Measurements from ENCODE around the gene GPR55.

GPR55 gene

GRCh38 chr2:230879271-230879882, 45.7 kb downstream of the GPR55 start:
- H3K27me3 ChIP-seq (ENCODE audit: low read depth, low read length): no peaks in the 10 kb centered on the region
- H3K9me3 ChIP-seq (ENCODE audit: control insufficient read depth in 1 of 2, low read length in 2 of 2): no peaks in the 10 kb centered on the region
- H3K36me3 ChIP-seq (ENCODE audit: control insufficient read depth in 1 of 2, insufficient read depth in 2 of 2, low read length in 2 of 2): peaks cover 11 to 35% of the 10 kb centered on the region in 2 donors
- H3K4me3 ChIP-seq (ENCODE audit: low read depth in 1 of 2, low read length in 2 of 2): no peak overlapping the region
- no peak overlapping the region for H3K27ac ChIP-seq (ENCODE audit: low read length)
- H3K4me1 ChIP-seq (ENCODE audit: control insufficient read depth in 1 of 2, insufficient read depth in 2 of 2, low read length in 2 of 2): no peaks in the 10 kb centered on the region

- no peaks in the 10 kb centered on the region for H3K9me3 ChIP-seq (ENCODE audit: control insufficient read depth in 1 of 2, low read length in 2 of 2)
- H3K4me1 ChIP-seq (ENCODE audit: control insufficient read depth in 1 of 2, insufficient read depth in 2 of 2, low read length in 2 of 2): no peaks in the 10 kb centered on the region
- H3K4me3 ChIP-seq (ENCODE audit: low read depth in 1 of 2, low read length in 2 of 2): no peak overlapping the region
- H3K27ac ChIP-seq (ENCODE audit: low read length): no peak overlapping the region
- no peaks in the 10 kb centered on the region for H3K27me3 ChIP-seq (ENCODE audit: low read depth, low read length)
- peaks cover 11 to 38% of the 10 kb centered on the region in 2 donors for H3K36me3 ChIP-seq (ENCODE audit: control insufficient read depth in 1 of 2, insufficient read depth in 2 of 2, low read length in 2 of 2)
Observed at GRCh38 chr2:230878599-230879188, 46.3 kb downstream of the GPR55 start.

- Histone ChIP-seq H3K27me3 (ENCODE audit: low read depth, low read length) (no peaks in the 10 kb centered on the region), H3K36me3 (ENCODE audit: control insufficient read depth in 1 of 2, insufficient read depth in 2 of 2, low read length in 2 of 2) (peaks cover 11 to 38% of the 10 kb centered on the region in 2 donors), H3K9me3 (ENCODE audit: control insufficient read depth in 1 of 2, low read length in 2 of 2) (no peaks in the 10 kb centered on the region), H3K4me3 (ENCODE audit: low read depth in 1 of 2, low read length in 2 of 2) (no peak overlapping the region), H3K27ac (ENCODE audit: low read length) (no peak overlapping the region), H3K4me1 (ENCODE audit: control insufficient read depth in 1 of 2, insufficient read depth in 2 of 2, low read length in 2 of 2) (peaks cover 0 to 5% of the 10 kb centered on the region in 2 donors)
Observed at GRCh38 chr2:230877759-230878598, 47.1 kb downstream of the GPR55 start.

- Histone ChIP-seq H3K36me3 (ENCODE audit: control insufficient read depth in 1 of 2, insufficient read depth in 2 of 2, low read length in 2 of 2) (peaks cover 11 to 38% of the 10 kb centered on the region in 2 donors), H3K9me3 (ENCODE audit: control insufficient read depth in 1 of 2, low read length in 2 of 2) (no peaks in the 10 kb centered on the region), H3K4me3 (ENCODE audit: low read depth in 1 of 2, low read length in 2 of 2) (no peak overlapping the region), H3K27ac (ENCODE audit: low read length) (no peak overlapping the region), H3K27me3 (ENCODE audit: low read depth, low read length) (no peaks in the 10 kb centered on the region), H3K4me1 (ENCODE audit: control insufficient read depth in 1 of 2, insufficient read depth in 2 of 2, low read length in 2 of 2) (peaks cover 0 to 13% of the 10 kb centered on the region in 2 donors)
Observed at GRCh38 chr2:230877116-230877758, 47.8 kb downstream of the GPR55 start.

- no peak overlapping the region for H3K4me3 ChIP-seq (ENCODE audit: low read depth in 1 of 2, low read length in 2 of 2)
- peaks cover 11 to 38% of the 10 kb centered on the region in 2 donors for H3K36me3 ChIP-seq (ENCODE audit: control insufficient read depth in 1 of 2, insufficient read depth in 2 of 2, low read length in 2 of 2)
- H3K4me1 ChIP-seq (ENCODE audit: control insufficient read depth in 1 of 2, insufficient read depth in 2 of 2, low read length in 2 of 2): peaks cover 5 to 29% of the 10 kb centered on the region in 2 donors
- no peaks in the 10 kb centered on the region for H3K27me3 ChIP-seq (ENCODE audit: low read depth, low read length)
- no peak overlapping the region for H3K27ac ChIP-seq (ENCODE audit: low read length)
- H3K9me3 ChIP-seq (ENCODE audit: control insufficient read depth in 1 of 2, low read length in 2 of 2): no peaks in the 10 kb centered on the region
Observed at GRCh38 chr2:230875347-230876315, 49.4 kb downstream of the GPR55 start.

- H3K27ac ChIP-seq (ENCODE audit: low read length): no peak overlapping the region
- no peak overlapping the region for H3K4me3 ChIP-seq (ENCODE audit: low read depth in 1 of 2, low read length in 2 of 2)
- no peaks in the 10 kb centered on the region for H3K9me3 ChIP-seq (ENCODE audit: control insufficient read depth in 1 of 2, low read length in 2 of 2)
- no peaks in the 10 kb centered on the region for H3K27me3 ChIP-seq (ENCODE audit: low read depth, low read length)
- peaks cover 11 to 37% of the 10 kb centered on the region in 2 donors for H3K36me3 ChIP-seq (ENCODE audit: control insufficient read depth in 1 of 2, insufficient read depth in 2 of 2, low read length in 2 of 2)
- peaks cover 11 to 36% of the 10 kb centered on the region in 2 donors for H3K4me1 ChIP-seq (ENCODE audit: control insufficient read depth in 1 of 2, insufficient read depth in 2 of 2, low read length in 2 of 2)
Observed at GRCh38 chr2:230874876-230875275, 50.2 kb downstream of the GPR55 start.

GRCh38 chr2:230874456-230874855, 50.6 kb downstream of the GPR55 start:
- Histone ChIP-seq H3K9me3 (ENCODE audit: control insufficient read depth in 1 of 2, low read length in 2 of 2) (no peaks in the 10 kb centered on the region), H3K36me3 (ENCODE audit: control insufficient read depth in 1 of 2, insufficient read depth in 2 of 2, low read length in 2 of 2) (peaks cover 11 to 33% of the 10 kb centered on the region in 2 donors), H3K27ac (ENCODE audit: low read length) (no peak overlapping the region)

GRCh38 chr2:230873661-230874401, 51.2 kb downstream of the GPR55 start:
- Histone ChIP-seq H3K36me3 (ENCODE audit: control insufficient read depth in 1 of 2, insufficient read depth in 2 of 2, low read length in 2 of 2) (peaks cover 11 to 29% of the 10 kb centered on the region in 2 donors), H3K27ac (ENCODE audit: low read length) (no peak overlapping the region), H3K4me1 (ENCODE audit: control insufficient read depth in 1 of 2, insufficient read depth in 2 of 2, low read length in 2 of 2) (peaks cover 11 to 46% of the 10 kb centered on the region in 2 donors), H3K4me3 (ENCODE audit: low read depth in 1 of 2, low read length in 2 of 2) (no peak overlapping the region), H3K9me3 (ENCODE audit: control insufficient read depth in 1 of 2, low read length in 2 of 2) (no peaks in the 10 kb centered on the region), H3K27me3 (ENCODE audit: low read depth, low read length) (no peaks in the 10 kb centered on the region)

More at GRCh38 chr2:230874456-230874855, 50.6 kb downstream of the GPR55 start:
- H3K27me3 ChIP-seq (ENCODE audit: low read depth, low read length): no peaks in the 10 kb centered on the region
- H3K4me3 ChIP-seq (ENCODE audit: low read depth in 1 of 2, low read length in 2 of 2): no peak overlapping the region
- H3K4me1 ChIP-seq (ENCODE audit: control insufficient read depth in 1 of 2, insufficient read depth in 2 of 2, low read length in 2 of 2): peaks cover 11 to 41% of the 10 kb centered on the region in 2 donors

- H3K4me3 ChIP-seq (ENCODE audit: low read depth in 1 of 2, low read length in 2 of 2): no peak overlapping the region
- H3K27ac ChIP-seq (ENCODE audit: low read length): no peak overlapping the region
- H3K4me1 ChIP-seq (ENCODE audit: control insufficient read depth in 1 of 2, insufficient read depth in 2 of 2, low read length in 2 of 2): peaks cover 11 to 46% of the 10 kb centered on the region in 2 donors
- H3K36me3 ChIP-seq (ENCODE audit: control insufficient read depth in 1 of 2, insufficient read depth in 2 of 2, low read length in 2 of 2): peaks cover 11 to 26% of the 10 kb centered on the region in 2 donors
- no peaks in the 10 kb centered on the region for H3K27me3 ChIP-seq (ENCODE audit: low read depth, low read length)
- no peaks in the 10 kb centered on the region for H3K9me3 ChIP-seq (ENCODE audit: control insufficient read depth in 1 of 2, low read length in 2 of 2)
Observed at GRCh38 chr2:230872968-230873660, 51.9 kb downstream of the GPR55 start.
